Measurements from ENCODE around the gene CACNA1C.

The CACNA1C gene

DNA sequence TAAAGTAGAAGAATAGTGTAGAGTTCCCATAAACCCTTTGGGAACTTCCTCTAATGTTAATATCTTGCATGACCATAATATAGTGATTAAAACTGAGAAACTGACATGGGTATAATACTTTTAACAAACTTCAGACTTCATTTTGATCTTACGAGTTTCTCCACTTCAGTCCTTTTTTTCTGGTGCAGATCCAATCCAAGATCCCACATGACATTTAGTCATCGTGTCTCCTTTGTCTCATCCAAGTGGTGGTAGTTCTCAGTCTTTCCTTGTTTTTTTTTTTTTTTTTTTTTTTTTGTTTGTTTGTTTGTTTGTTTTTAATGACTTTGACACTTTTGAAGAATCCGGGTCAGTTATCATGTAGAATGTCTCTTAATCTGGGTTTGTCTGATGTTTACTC lies 179.2 kb downstream of the CACNA1C start:
- DNase-seq (ENCODE audit: low spot score): no peak
- TF ChIP-seq, protein P1, sequence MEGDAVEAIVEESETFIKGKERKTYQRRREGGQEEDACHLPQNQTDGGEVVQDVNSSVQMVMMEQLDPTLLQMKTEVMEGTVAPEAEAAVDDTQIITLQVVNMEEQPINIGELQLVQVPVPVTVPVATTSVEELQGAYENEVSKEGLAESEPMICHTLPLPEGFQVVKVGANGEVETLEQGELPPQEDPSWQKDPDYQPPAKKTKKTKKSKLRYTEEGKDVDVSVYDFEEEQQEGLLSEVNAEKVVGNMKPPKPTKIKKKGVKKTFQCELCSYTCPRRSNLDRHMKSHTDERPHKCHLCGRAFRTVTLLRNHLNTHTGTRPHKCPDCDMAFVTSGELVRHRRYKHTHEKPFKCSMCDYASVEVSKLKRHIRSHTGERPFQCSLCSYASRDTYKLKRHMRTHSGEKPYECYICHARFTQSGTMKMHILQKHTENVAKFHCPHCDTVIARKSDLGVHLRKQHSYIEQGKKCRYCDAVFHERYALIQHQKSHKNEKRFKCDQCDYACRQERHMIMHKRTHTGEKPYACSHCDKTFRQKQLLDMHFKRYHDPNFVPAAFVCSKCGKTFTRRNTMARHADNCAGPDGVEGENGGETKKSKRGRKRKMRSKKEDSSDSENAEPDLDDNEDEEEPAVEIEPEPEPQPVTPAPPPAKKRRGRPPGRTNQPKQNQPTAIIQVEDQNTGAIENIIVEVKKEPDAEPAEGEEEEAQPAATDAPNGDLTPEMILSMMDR (IDR thresholded peaks at IDR 0.05; ENCODE audit: borderline replicate concordance, control extremely low read depth, extremely low read depth, insufficient read depth, missing control alignments): no peak
- in situ Hi-C loops (cut with MboI; ENCODE audit: low sequenced_read_pairs, unreplicated experiment): no loop called here

DNA sequence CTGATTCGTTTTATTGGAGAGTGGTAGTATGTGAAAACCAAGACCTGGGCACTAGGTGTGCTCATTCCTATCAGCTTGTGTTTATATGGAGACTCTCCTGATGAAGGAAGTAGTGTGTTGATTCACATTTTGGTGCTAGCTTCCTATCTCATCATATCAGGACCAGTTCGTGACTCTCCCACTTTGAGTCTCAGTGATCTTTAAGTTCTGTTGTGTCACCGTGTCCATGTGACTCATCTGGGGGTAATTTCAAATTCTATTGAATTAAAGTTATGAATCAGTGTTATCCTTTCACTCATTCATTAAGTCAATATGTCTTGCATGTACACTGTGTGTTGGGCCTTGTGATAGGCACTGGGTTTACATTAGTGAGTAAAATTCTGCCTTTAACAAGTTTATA lies 180.2 kb downstream of the CACNA1C start:
- in situ Hi-C loops (cut with MboI; ENCODE audit: low sequenced_read_pairs, unreplicated experiment): no loop called here
- DNase-seq (ENCODE audit: low spot score): no peak
- TF ChIP-seq, protein P1 (IDR thresholded peaks at IDR 0.05; ENCODE audit: borderline replicate concordance, control extremely low read depth, extremely low read depth, insufficient read depth, missing control alignments): no peak

DNA sequence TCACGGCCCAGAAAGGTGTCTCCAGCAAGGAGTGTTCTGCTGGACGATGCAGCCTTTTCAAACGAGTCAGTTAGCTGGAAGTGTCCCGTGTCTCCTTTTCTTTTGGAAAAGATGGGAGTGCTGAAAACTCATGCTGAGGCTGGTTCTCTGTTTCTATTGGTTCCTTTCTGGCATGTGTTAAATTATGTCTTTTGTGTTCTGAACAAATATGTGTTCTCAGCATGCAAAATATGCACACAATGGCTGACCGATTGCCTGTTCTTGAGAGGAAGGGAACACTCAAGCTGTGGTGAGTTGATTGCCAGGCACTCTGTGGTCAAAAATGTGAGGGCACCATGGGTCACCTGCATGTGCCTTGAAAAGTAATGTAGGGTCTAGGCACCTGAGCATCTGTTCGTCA lies 181.3 kb downstream of the CACNA1C start:
- in situ Hi-C loops (cut with MboI; ENCODE audit: low sequenced_read_pairs, unreplicated experiment): no loop called here
- DNase-seq (ENCODE audit: low spot score): no peak
- TF ChIP-seq, protein P1 (IDR thresholded peaks at IDR 0.05; ENCODE audit: borderline replicate concordance, control extremely low read depth, extremely low read depth, insufficient read depth, missing control alignments): no peak

DNA sequence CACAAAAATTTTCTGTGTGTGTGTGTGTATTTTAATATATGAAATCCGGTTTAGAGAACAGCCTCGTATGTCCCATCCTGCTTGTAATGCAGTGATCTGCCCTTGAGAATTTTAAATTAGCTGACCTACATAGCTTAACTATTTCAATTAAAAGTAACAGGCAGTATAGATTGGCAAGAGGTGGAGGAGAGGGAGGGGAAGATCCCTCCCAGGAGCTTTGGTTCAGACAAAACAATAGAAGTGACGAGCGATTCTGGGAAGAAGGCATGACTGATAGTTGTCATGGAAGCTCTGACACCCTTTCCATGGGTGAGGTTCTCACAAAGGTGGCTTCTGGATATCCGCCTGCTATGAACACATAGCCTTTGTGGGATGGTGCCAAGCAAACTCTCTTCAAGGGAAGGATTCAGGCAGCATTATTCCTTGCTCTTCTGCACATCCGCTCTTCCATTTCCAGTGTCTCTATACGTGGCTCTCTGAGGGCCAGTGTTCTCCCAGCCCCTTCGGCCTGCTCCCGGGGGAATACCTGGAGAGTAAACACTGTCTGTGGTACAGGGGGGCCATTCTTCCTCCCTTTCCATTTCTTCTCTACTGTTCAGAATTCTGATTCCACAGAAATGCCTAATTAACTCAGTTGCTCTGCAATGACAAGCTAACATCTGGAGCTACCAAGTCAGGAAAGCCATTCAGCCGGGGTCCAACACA lies 182.0 kb downstream of the CACNA1C start:
- TF ChIP-seq, protein P1 (IDR thresholded peaks at IDR 0.05; ENCODE audit: borderline replicate concordance, control extremely low read depth, extremely low read depth, insufficient read depth, missing control alignments): no peak
- no peak for DNase-seq (ENCODE audit: low spot score)
- in situ Hi-C loops (cut with MboI; ENCODE audit: low sequenced_read_pairs, unreplicated experiment): no loop called here

DNA sequence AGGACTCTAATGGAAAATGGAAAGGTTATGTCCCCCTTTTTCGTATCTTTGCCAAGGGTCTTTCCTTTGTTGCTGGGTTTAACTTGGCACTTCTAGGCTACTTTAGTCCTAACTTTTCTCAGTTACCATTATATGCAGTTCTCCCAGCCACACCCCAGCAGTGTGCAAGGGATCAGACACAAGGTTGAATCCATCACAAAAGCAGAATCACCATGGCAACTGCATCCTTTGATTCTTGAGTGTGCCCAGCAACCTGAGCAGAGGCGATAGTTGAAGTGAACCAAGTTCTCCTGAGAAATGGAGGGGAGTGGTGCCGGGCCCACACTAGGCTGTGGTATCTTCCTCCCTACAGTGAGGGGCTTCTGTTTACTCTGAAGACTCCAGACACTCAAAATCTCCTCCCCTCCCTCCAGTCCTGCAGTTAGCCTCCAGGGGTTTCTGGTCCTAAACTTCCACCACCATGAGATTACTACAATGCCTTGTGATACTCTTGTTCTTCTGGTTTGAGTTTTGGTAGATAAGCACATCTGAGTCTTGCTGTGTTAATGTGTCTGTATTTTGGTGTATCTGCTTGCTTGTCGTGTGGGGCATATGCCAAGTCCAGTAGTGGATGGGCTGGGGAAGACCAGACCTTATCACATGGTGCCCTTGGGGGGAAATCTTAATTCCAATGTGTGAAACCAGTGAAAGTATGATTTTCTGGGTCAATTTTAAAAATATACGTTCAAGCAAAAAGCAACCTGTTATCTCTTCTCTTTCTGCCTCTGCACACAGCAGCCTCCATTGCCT lies 183.9 kb downstream of the CACNA1C start:
- TF ChIP-seq, protein P1 (IDR thresholded peaks at IDR 0.05; ENCODE audit: borderline replicate concordance, control extremely low read depth, extremely low read depth, insufficient read depth, missing control alignments): no peak
- no peak for DNase-seq (ENCODE audit: low spot score)
- in situ Hi-C loops (cut with MboI; ENCODE audit: low sequenced_read_pairs, unreplicated experiment): no loop called here

DNA sequence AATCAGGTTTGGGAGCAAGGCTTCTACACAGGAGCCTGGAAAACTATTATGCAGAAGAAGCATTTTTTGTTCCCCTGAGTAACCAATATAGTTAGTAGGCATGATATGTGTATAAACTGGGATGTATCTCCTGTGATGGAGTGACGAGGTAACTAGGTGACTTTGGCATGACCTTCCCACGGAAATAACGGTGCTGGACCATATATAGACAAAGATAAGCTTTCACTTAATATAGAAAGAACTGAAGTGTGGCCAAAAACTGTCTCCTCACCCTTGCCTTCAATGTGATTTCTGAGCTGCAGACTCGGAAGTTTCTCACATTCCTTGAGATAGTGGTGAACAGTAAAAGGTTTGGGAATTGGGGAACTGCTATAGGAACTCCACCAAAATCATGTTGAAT lies 185.3 kb downstream of the CACNA1C start:
- in situ Hi-C loops (cut with MboI; ENCODE audit: low sequenced_read_pairs, unreplicated experiment): no loop called here
- no peak for DNase-seq (ENCODE audit: low spot score)
- TF ChIP-seq, protein P1 (IDR thresholded peaks at IDR 0.05; ENCODE audit: borderline replicate concordance, control extremely low read depth, extremely low read depth, insufficient read depth, missing control alignments): no peak
